ENCODE data around the gene SNX9.

The SNX9 gene

DNA sequence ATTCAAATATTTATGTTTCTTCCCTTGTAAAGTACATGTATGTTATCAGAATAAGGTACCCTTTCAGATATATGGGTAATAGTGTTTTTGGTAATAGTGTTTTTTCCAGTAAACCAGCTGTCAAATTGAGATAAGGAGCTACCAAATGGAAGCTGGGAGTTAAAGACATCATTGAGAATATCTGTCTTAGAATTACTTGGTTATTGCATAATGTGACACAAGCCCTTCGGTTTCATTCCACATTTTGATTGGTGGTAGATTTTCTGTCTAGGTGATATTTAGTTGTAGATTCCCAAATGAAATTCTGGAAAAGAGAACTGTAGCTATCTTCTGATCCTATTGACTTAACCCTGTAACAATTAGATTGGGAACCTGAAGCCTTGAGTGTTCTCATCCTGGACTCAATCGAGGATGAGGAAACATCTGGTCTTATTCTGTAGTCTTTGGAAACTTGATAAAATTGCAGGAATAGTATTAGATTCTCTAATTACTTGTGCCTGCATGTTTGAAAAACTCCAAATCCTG is 83.6 kb downstream of the SNX9 start:
- no peak overlapping the region for H3K27ac Mint-ChIP-seq
- H3K36me3 Mint-ChIP-seq (ENCODE audit: low read depth): peaks cover 1% of the 10 kb centered on the region
- H3K9me3 Mint-ChIP-seq: no peaks in the 10 kb centered on the region
- H3K4me3 Mint-ChIP-seq: no peak overlapping the region
- H3K4me1 Mint-ChIP-seq (ENCODE audit: low read depth): peaks cover 3% of the 10 kb centered on the region
- no peak for DNase-seq (ENCODE audit: low spot score)
- H3K27me3 Mint-ChIP-seq (ENCODE audit: low read depth): no peaks in the 10 kb centered on the region

DNA sequence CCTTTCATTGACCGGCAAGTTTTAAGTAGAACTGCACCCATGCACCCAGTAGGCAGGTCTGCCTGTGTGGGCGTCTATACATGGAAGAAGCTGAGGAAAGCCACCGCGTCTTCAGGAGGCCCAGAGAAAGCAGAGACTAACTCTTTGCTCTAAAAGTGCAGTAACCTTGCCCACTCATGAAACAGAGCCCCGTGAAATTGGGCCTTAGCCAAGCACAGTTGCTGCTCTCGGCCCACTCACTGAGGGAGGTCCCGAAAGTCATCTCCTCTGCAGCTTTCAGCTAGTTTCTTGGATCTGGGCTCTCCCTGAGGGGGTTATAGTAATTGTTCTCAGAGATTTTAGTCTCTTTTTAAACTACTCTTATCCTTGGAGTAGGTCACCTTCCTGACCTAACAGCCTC is 84.6 kb downstream of the SNX9 start:
- Mint-ChIP-seq H3K36me3 (ENCODE audit: low read depth) (peaks cover 1% of the 10 kb centered on the region), H3K27ac (no peak overlapping the region), H3K4me3 (no peak overlapping the region), H3K27me3 (ENCODE audit: low read depth) (no peaks in the 10 kb centered on the region), H3K4me1 (ENCODE audit: low read depth) (peaks cover 3% of the 10 kb centered on the region), H3K9me3 (no peaks in the 10 kb centered on the region)
- DNase-seq (ENCODE audit: low spot score): no peak

DNA sequence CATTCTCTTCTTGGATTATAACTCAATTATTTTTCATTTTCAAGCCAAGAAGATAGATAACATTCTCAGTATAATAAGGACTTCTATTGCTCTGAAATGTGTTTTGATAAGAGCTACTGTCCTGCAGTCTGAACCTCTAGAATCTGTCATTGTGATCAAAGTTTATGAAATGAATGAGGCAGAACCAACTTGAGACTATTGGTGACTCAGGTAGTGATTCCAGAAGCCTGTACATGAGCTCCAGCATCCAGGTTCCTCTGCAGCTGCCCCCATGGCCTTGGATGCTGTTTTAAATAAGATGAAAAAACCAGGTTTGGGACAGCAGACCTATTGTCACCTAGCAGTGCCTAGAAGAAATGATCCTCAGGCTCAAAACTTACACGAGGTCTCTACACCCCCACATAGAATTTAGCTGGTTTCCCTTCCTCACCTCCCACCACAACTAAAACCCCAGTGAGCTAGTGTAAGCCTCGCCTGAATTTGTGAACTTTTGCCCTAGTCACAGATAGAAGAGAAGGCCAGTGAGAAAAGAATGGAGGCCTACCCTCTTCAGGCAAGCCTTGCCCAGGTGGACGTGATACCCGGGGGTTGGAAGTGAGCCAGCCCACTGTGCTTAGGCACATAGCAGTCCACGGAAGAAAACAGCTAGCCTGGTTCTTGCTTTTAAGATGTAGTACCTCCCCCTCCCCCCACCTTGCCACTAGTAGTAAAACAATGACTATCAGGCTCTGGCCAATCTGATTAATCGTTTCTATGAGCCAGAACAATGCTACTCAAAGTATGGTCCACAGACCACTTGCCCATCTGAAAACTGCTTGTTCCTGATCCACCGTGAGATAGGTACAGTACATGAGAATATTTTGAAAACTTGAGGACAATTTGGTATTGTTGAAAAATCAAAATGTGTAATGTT is 85.6 kb downstream of the SNX9 start:
- no peaks in the 10 kb centered on the region for H3K27me3 Mint-ChIP-seq (ENCODE audit: low read depth)
- peaks cover 3% of the 10 kb centered on the region for H3K4me1 Mint-ChIP-seq (ENCODE audit: low read depth)
- no peak overlapping the region for H3K4me3 Mint-ChIP-seq
- H3K27ac Mint-ChIP-seq: no peak overlapping the region
- DNase-seq (ENCODE audit: low spot score): no peak
- peaks cover 3% of the 10 kb centered on the region for H3K36me3 Mint-ChIP-seq (ENCODE audit: low read depth)
- H3K9me3 Mint-ChIP-seq: no peaks in the 10 kb centered on the region

DNA sequence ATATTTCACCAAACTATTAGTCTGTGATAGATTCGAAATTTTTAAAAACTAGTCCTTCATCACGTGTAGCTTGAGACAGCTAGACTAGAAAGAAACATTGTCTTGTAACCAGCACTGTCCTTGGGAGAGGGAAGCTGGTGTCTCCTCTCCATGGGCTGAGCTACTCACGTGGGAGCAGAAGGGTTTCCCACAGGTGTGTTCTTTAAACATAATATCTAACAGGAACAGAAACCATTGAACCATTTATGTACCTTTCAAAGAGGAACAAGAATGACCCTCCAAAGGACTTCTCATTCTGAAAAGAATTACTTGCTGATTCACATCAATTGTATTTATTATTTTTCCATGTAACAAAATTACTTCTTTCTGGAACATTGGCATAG is 86.2 kb downstream of the SNX9 start:
- Mint-ChIP-seq H3K9me3 (no peaks in the 10 kb centered on the region), H3K36me3 (ENCODE audit: low read depth) (peaks cover 3% of the 10 kb centered on the region), H3K4me3 (no peak overlapping the region), H3K4me1 (ENCODE audit: low read depth) (peaks cover 3% of the 10 kb centered on the region), H3K27ac (no peak overlapping the region), H3K27me3 (ENCODE audit: low read depth) (no peaks in the 10 kb centered on the region)
- DNase-seq (ENCODE audit: low spot score): no peak

DNA sequence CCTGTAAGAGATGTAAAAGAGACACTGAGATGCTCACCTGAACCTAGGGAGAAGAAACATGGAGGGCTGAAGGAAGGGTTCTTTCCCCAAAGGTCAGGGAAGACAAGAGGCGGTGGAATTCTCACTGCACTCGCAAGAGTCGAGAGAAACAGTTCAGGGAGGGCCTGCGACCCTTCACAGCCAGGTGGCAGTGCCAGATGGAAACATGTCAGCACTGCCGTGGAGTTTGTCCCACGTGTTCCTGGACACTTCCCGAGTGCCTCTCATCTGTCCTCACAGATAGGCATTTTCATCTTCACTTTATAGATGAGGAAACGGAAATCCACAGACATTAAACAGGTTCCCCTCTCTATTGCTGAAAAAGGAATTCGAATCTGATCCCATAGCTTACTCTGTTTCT is 88.2 kb downstream of the SNX9 start:
- Mint-ChIP-seq H3K36me3 (ENCODE audit: low read depth) (peaks cover 2% of the 10 kb centered on the region), H3K27me3 (ENCODE audit: low read depth) (no peaks in the 10 kb centered on the region), H3K27ac (no peak overlapping the region), H3K4me3 (no peak overlapping the region), H3K4me1 (ENCODE audit: low read depth) (peaks cover 3% of the 10 kb centered on the region), H3K9me3 (no peaks in the 10 kb centered on the region)
- no peak for DNase-seq (ENCODE audit: low spot score)

DNA sequence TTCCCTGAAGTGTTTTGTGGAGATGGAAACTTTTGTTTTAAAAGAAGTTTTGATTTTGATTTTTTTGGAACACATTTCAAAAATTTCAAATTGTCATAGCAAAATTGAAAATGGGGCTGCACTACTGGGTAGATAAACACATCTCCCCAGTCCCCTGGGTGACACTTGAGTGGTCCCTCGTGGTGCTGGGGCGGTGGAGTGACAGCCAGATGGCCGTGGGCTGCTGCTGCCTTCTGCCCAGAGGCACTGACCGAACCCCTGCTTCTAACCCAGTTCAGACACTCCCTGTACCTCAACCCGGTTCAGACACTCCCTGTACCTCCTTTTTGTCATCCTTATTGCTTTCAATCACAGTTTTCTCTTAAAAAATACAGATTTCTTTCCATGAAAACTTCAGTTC is 88.7 kb downstream of the SNX9 start:
- H3K4me1 Mint-ChIP-seq (ENCODE audit: low read depth): peaks cover 3% of the 10 kb centered on the region
- DNase-seq (ENCODE audit: low spot score): no peak
- no peak overlapping the region for H3K27ac Mint-ChIP-seq
- H3K9me3 Mint-ChIP-seq: no peaks in the 10 kb centered on the region
- H3K27me3 Mint-ChIP-seq (ENCODE audit: low read depth): no peaks in the 10 kb centered on the region
- H3K36me3 Mint-ChIP-seq (ENCODE audit: low read depth): peaks cover 2% of the 10 kb centered on the region
- H3K4me3 Mint-ChIP-seq: no peak overlapping the region

DNA sequence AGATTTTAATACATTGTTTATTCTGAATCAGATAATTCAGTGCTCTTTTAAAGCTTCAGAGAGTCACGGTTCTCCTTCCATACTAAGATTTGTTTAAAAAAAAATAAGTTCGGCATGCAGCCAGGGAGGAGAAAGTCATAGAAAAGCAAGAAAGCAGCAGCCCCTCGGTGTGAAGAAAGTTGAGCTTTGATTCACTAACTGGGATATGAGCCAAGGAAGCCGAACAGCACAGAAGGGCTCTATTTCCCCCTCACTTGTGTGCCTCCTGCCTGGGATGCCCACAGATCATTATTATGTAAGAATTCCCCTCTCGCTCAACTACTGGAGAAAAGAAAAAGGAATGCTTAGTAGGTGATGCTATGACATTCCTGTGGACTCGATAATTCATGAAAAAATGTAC is 89.3 kb downstream of the SNX9 start:
- Mint-ChIP-seq H3K36me3 (ENCODE audit: low read depth) (peaks cover 2% of the 10 kb centered on the region), H3K9me3 (no peaks in the 10 kb centered on the region), H3K4me1 (ENCODE audit: low read depth) (peaks cover 3% of the 10 kb centered on the region), H3K27ac (no peak overlapping the region), H3K27me3 (ENCODE audit: low read depth) (no peaks in the 10 kb centered on the region), H3K4me3 (no peak overlapping the region)
- no peak for DNase-seq (ENCODE audit: low spot score)

DNA sequence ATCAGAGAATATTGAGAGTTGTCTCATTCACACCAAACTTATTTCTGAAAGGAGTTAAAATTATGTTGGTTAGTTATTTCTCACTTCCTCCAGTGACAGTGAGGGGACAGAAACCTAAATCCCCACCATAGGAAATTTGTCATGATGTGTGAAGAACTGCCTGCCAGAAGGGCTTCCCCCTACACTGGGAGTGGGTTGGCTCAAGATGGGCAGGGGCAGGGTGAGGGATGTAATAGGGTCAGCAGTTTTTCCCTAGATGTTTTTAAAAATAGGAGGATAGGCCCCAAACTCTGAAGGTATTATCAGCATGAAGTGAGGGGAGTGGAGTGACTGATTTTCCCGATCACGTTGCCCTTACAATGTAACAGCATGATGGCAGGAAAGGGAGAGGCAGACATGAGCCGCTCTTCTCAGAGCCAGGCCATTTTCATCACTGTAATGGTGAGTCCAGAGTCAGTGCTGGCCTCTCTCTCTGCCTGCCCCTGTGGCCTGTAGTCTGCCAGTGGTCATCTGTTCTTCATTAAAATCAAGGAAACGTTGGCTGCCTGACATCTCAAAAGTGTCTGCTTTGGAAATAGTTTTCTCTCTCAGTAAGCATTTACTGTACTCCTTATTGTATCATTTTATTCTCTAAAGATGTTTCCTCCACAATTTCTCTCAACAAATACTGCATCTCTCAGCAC is 98.8 kb downstream of the SNX9 start:
- Mint-ChIP-seq H3K36me3 (ENCODE audit: low read depth) (peaks cover 19% of the 10 kb centered on the region), H3K27me3 (ENCODE audit: low read depth) (no peaks in the 10 kb centered on the region), H3K27ac (no peak overlapping the region), H3K9me3 (peaks cover 6% of the 10 kb centered on the region), H3K4me1 (ENCODE audit: low read depth) (no peaks in the 10 kb centered on the region), H3K4me3 (no peak overlapping the region)
- no peak for DNase-seq (ENCODE audit: low spot score)

DNA sequence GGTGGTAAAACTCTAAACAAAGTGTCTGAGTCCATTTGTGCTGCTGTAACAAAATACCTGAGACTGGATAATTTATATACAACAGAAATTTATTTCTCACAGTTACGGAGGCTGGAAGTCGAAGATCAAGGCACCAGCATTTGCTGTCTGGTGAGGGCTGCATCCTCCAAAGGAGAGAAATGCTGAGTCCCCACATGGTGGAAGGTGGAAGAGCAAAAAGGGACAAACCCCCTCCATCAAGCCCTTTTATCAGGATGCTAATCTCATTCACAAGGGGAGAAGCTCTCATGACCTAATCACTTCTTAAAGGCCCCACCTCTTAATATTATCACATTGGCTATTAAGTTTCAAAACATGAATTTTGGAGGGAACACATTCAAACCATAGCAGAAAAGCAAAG is 102.7 kb downstream of the SNX9 start:
- Mint-ChIP-seq H3K36me3 (ENCODE audit: low read depth) (peaks cover 3% of the 10 kb centered on the region), H3K4me3 (no peak overlapping the region)
- no peak for DNase-seq (ENCODE audit: low spot score)

DNA sequence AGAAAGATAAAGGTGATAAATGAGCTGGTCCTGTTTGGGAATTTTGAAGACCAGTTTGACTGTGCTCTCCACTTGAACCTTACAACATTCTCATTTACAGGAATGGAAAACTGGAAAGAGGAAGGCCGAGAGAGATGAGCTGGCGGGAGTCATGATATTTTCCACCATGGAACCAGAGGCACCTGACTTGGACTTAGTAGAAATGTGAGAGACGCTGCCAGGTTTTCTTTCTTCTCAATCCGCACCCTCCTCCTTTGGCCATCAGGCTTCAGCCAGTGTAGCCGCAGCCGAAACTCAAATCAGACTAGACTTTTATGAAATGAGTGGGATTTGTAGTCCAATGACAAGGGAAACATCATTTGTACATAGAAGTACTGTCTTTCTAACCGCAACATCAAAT is 104.0 kb downstream of the SNX9 start:
- Mint-ChIP-seq H3K36me3 (ENCODE audit: low read depth) (no peaks in the 10 kb centered on the region), H3K4me3 (no peak overlapping the region), H3K4me1 (ENCODE audit: low read depth) (no peaks in the 10 kb centered on the region), H3K27me3 (ENCODE audit: low read depth) (no peaks in the 10 kb centered on the region), H3K9me3 (no peaks in the 10 kb centered on the region), H3K27ac (no peak overlapping the region)
- no peak for DNase-seq (ENCODE audit: low spot score)

More for the DNA sequence above, 102.7 kb downstream of the SNX9 start:
- Mint-ChIP-seq H3K27me3 (ENCODE audit: low read depth) (no peaks in the 10 kb centered on the region), H3K27ac (no peak overlapping the region), H3K9me3 (no peaks in the 10 kb centered on the region), H3K4me1 (ENCODE audit: low read depth) (no peaks in the 10 kb centered on the region)

DNA sequence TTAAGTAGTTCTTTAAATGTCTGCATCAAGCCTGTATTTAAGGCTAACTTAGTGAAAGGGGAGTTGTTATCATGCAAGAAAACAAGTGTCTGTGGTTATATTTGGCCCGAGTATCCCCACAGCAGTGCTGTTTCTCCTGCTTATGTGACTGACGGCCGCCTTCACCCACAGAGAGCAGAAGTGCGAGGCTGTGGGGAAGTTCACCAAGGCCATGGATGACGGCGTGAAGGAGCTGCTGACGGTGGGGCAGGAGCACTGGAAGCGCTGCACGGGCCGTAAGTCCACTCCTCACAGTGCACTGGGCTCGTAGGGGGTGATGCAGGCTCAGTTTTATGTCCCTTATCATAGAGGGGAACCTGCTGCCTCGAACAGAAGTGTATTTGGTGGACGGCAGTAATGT is 105.4 kb downstream of the SNX9 start:
- Mint-ChIP-seq H3K9me3 (no peaks in the 10 kb centered on the region), H3K4me3 (no peak overlapping the region), H3K36me3 (ENCODE audit: low read depth) (no peaks in the 10 kb centered on the region), H3K27ac (no peak overlapping the region), H3K27me3 (ENCODE audit: low read depth) (no peaks in the 10 kb centered on the region), H3K4me1 (ENCODE audit: low read depth) (no peaks in the 10 kb centered on the region)
- DNase-seq (ENCODE audit: low spot score): no peak

DNA sequence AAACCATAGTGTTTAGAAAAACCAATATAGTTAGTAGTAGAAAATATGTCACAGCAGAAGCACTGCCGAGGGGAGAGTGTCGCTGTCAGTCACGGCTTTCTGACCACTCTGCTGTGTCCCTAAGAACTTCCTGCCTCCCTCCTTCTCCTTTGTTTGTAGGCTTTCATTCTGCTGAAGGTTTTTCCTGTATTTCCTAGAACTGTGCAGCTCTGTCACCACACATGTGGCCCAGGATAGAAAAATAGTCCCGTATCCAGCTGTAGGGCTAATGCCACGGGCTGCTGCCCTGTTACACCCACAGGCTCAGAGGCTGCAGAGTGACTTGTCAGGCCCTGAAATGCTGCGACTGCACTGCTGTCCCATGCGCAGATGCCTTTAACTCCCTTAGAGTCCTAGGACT is 106.0 kb downstream of the SNX9 start:
- no peaks in the 10 kb centered on the region for H3K4me1 Mint-ChIP-seq (ENCODE audit: low read depth)
- no peaks in the 10 kb centered on the region for H3K27me3 Mint-ChIP-seq (ENCODE audit: low read depth)
- H3K27ac Mint-ChIP-seq: no peak overlapping the region
- H3K36me3 Mint-ChIP-seq (ENCODE audit: low read depth): no peaks in the 10 kb centered on the region
- DNase-seq (ENCODE audit: low spot score): no peak
- H3K9me3 Mint-ChIP-seq: no peaks in the 10 kb centered on the region
- H3K4me3 Mint-ChIP-seq: no peak overlapping the region

DNA sequence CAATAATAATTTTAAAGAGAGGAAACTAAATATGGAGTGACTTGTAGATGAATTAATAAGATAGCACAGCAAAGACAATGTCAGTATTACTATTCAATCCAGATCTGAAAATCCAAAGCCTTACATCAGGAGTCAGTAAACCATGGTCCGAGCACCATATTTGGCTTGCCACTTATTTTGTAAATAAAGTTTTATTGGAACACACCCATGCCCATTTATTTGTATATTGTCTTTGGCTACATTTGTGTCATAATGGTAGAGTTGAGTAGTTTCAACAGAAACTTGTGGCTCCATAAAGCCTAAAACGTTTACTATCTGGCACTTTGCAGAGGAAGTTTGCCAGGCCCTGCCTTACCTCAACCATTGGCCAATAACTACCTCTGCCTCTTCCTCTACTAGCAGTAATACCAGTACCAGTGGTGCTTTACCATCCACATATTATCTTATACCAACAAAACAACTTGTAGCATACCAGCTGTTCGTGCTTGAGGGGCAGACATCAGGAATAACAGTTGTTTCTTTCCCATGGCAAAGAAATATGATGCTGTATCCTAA is 106.8 kb downstream of the SNX9 start:
- Mint-ChIP-seq H3K27me3 (ENCODE audit: low read depth) (no peaks in the 10 kb centered on the region), H3K27ac (no peak overlapping the region), H3K9me3 (no peaks in the 10 kb centered on the region), H3K36me3 (ENCODE audit: low read depth) (no peaks in the 10 kb centered on the region), H3K4me1 (ENCODE audit: low read depth) (no peaks in the 10 kb centered on the region), H3K4me3 (no peak overlapping the region)
- no peak for DNase-seq (ENCODE audit: low spot score)

DNA sequence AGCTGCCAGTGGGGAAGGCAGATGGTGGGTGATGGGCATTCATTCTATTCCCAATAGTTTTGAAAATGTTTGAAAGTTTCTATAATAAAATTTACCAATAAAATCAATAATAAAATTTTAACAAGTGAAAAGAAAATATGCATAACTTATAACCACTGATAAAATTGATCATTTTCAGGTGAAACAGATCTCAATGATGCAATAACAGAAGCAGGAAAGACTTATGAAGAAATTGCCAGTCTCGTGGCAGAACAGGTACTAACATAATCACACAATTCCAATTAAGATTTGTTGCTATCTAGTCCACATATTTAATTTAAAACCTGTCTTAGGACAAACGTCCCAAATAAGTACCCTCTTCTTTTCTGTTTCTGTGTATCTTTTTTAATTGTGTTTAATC is 112.7 kb downstream of the SNX9 start:
- Mint-ChIP-seq H3K4me1 (ENCODE audit: low read depth) (peaks cover 3% of the 10 kb centered on the region), H3K36me3 (ENCODE audit: low read depth) (peaks cover 10% of the 10 kb centered on the region), H3K9me3 (no peaks in the 10 kb centered on the region), H3K4me3 (no peak overlapping the region), H3K27ac (no peak overlapping the region), H3K27me3 (ENCODE audit: low read depth) (no peaks in the 10 kb centered on the region)
- DNase-seq (ENCODE audit: low spot score): no peak
